ENCODE results near the gene HOXA4. TPM values are rescaled to one million over a fixed set of nuclear protein-coding genes. Genes with fewer than 3 reads are reported as not detected.
A peak's percentile ranks its signal among the peaks of the same experiment; 100 is the strongest.

HOXA4 gene
- total RNA-seq, 1 experiment from 2014 or later, result not detected

GRCh38 chr7:27151931-27152815 is 21.6 kb upstream of the HOXA4 start, which contains the start of gene HOXA3:
HOXA3 (minus strand) TSS chr7:27152583; CDS start chr7:27110640, 41,943 bp downstream.
- H3K27ac Mint-ChIP-seq, result no peak within 1 kb of the TSS
- peaks cover 100% of the 10 kb centered on the region for H3K27me3 Mint-ChIP-seq (ENCODE audit: low read depth)
- H3K9me3 Mint-ChIP-seq, result no peaks in the 10 kb centered on the region
- ATAC-seq (no peak), DNase-seq (ENCODE audit: low spot score) (peak; percentile 38)
- peaks cover 31% of the 10 kb centered on the region for H3K4me1 Mint-ChIP-seq
- ChIA-PET CTCF (interaction anchor here (0.6 to 4.0 kb wide), 10 partner anchors 9 to 460 kb away, joined by 3 to 74 read pairs (median 4); partner anchors contain the start of gene HOXA5), POLR2A (no interaction called here)
- TF ChIP-seq SOX15 (CRISPR knock-in tag; IDR thresholded peaks at IDR 0.05), result no peak
- no peak for TF ChIP-seq CREB1 (CRISPR knock-in tag; IDR thresholded peaks at IDR 0.05)
- no peak for TF ChIP-seq FOXK1 (CRISPR knock-in tag; IDR thresholded peaks at IDR 0.05)
- TF ChIP-seq GRHL2 (CRISPR knock-in tag; IDR thresholded peaks at IDR 0.05; ENCODE audit: insufficient replicate concordance, severe bottlenecking), result no peak
- peak within 1 kb of the TSS; percentile 55 for H3K4me3 Mint-ChIP-seq
- peaks cover 3% of the 10 kb centered on the region for H3K36me3 Mint-ChIP-seq

- TF ChIP-seq FOXJ3 (CRISPR knock-in tag; IDR thresholded peaks at IDR 0.05; ENCODE audit: borderline replicate concordance), result no peak
- TF ChIP-seq TP53 (CRISPR knock-in tag; IDR thresholded peaks at IDR 0.05), result no peak
- 0 out of 2 replicates have a peak, but pooled peaks have one; percentile 4 for TF ChIP-seq HMGXB4 (CRISPR knock-in tag; IDR thresholded peaks at IDR 0.05)
- ATAC-seq, result no peak
- no peak overlapping the region for H3K27ac Mint-ChIP-seq
- H3K4me1 Mint-ChIP-seq, result peaks cover 30% of the 10 kb centered on the region
- DNase-seq (ENCODE audit: low spot score), result no peak
- peak overlapping the region; percentile 55 for H3K4me3 Mint-ChIP-seq
- peaks cover 100% of the 10 kb centered on the region for H3K27me3 Mint-ChIP-seq (ENCODE audit: low read depth)
- CTCF ChIA-PET, result interaction anchor here (0.6 to 4.0 kb wide), 13 partner anchors 7 to 460 kb away, joined by 3 to 74 read pairs (median 4); partner anchors contain the start of gene HOXA9
- POLR2A ChIA-PET, result no interaction called here
- no peaks in the 10 kb centered on the region for H3K9me3 Mint-ChIP-seq
- peaks cover 3% of the 10 kb centered on the region for H3K36me3 Mint-ChIP-seq
Observed at GRCh38 chr7:27151341-27151930, 20.9 kb upstream of the HOXA4 start.

- Mint-ChIP-seq H3K4me3 (peak overlapping the region; percentile 55), H3K9me3 (no peaks in the 10 kb centered on the region), H3K36me3 (peaks cover 3% of the 10 kb centered on the region), H3K4me1 (peaks cover 28% of the 10 kb centered on the region), H3K27me3 (ENCODE audit: low read depth) (peaks cover 100% of the 10 kb centered on the region), H3K27ac (no peak overlapping the region)
- ChIA-PET CTCF (interaction anchor here (0.6 to 4.0 kb wide), 15 partner anchors 8 to 468 kb away, joined by 3 to 74 read pairs (median 4); partner anchors contain the start of gene HOXA9), POLR2A (no interaction called here)
- ATAC-seq, result peak; percentile 57
- DNase-seq (ENCODE audit: low spot score), result peak; percentile 76
- no peak for TF ChIP-seq IRF1 (CRISPR knock-in tag; IDR thresholded peaks at IDR 0.05)
- no peak for TF ChIP-seq AR (CRISPR knock-in tag; IDR thresholded peaks at IDR 0.05)
- no peak for TF ChIP-seq ZNF121 (CRISPR knock-in tag; IDR thresholded peaks at IDR 0.05)
- TF ChIP-seq GTF2I (CRISPR knock-in tag; conservative IDR thresholded peaks at IDR 0.05), result no peak
- no peak for TF ChIP-seq ZMAT4 (CRISPR knock-in tag; IDR thresholded peaks at IDR 0.05)
- no peak for TF ChIP-seq TEAD1 (CRISPR knock-in tag; IDR thresholded peaks at IDR 0.05)
- TF ChIP-seq SP1 (CRISPR knock-in tag; conservative IDR thresholded peaks at IDR 0.05), result 0 out of 2 replicates have a peak, but pooled peaks have one; percentile 16
- TF ChIP-seq RORB (CRISPR knock-in tag; IDR thresholded peaks at IDR 0.05), result no peak
- TF ChIP-seq ZNF512 (CRISPR knock-in tag; IDR thresholded peaks at IDR 0.05; ENCODE audit: borderline replicate concordance), result no peak
- peak; percentile 71; the same call in 1 of the 2 replicates for TF ChIP-seq HMGXB4 (CRISPR knock-in tag; IDR thresholded peaks at IDR 0.05)
Observed at GRCh38 chr7:27150568-27151340, 20.2 kb upstream of the HOXA4 start.

All from WTC11 (cell line).